ENCODE results near the gene APEX1.
A peak's percentile ranks its signal among the peaks of the same experiment; 100 is the strongest.

DNA sequence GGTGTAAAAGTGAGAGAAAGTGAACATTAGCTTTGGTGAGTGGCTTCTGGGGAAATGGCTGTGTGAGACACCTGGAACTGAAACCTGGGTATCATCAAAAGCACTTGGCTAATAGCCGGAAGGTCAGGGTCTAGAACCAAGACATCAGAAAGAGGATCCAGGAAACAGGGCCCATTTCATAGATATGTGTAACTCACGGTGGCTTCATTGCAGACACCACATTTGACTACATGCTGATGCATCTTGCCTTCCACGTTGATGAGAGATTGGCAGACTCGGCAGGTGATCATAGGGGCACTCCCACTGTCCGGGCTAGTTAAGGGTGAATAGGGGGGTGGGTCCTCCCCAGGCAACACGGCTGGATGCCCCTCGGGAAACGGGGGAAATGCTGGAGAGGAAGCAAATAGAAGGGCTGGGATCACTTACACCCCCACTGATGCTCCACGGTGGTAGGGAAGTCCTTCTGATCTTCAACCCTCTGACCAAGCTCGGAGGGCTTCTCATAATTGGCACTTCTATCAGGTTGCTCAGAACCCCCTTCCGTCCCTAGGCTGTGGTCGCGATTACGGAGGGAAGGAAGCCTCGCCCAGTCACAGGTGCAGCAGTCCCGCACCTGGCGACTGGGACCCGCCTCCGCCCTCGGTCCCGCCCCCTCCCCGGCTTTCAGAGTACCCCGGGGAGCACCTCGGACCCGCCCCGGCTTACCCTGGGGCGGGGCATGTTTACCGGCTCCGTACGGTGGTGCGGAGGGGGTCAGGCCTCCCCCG is 5.6 kb downstream of the APEX1 start:
- TF ChIP-seq, protein P1, sequence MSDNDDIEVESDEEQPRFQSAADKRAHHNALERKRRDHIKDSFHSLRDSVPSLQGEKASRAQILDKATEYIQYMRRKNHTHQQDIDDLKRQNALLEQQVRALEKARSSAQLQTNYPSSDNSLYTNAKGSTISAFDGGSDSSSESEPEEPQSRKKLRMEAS (CRISPR knock-in tag; IDR thresholded peaks at IDR 0.05): no peak
- TF ChIP-seq RORB (CRISPR knock-in tag; IDR thresholded peaks at IDR 0.05) (no peak), KAT7 (CRISPR knock-in tag; IDR thresholded peaks at IDR 0.05; ENCODE audit: borderline replicate concordance) (0 out of 2 replicates have a peak, but pooled peaks have one; percentile 14)
